SK-N-SH (cell line): Measurements from ENCODE around the gene SMOC1. TPM values are rescaled to one million over a fixed set of nuclear protein-coding genes. Genes with fewer than 3 reads are reported as not detected.

Source experiments
- CTCF ChIA-PET: fragments of 300-600, 350-600 bp; formaldehyde crosslinking; extraction: SDS; loops from one replicate; lab custom pipeline; 2021; lab: Yijun Ruan, JAX
- POLR2A ChIA-PET: fragments of 350-600 bp; sonication (Branson Sonifier 250); formaldehyde crosslinking; extraction: SDS; loops from one replicate; lab custom pipeline; 2020; ENCODE audit warnings: antibody characterized with exemption, inconsistent platforms; lab: Yijun Ruan, JAX
- DNase-seq: peaks from one replicate; pipeline ENCODE4 v3.0.0; 2012
- H2AFZ ChIP-seq: fragments of 200-600 bp; sonication (generic); 2 replicates; pipeline ENCODE4 v1.8.1; 2016; ENCODE audit warnings: antibody characterized with exemption, mild to moderate bottlenecking, low read depth
- H3F3A ChIP-seq: fragments of 200-600 bp; sonication (generic); replicated peaks from 2 replicates; pipeline ENCODE3; 2016; ENCODE audit warnings: antibody characterized with exemption, mild to moderate bottlenecking; ENCODE audit not compliant: insufficient read depth
- H3K27ac ChIP-seq, 2 experiments: fragments of 200-500 bp in 1 of 2; fragments of 200-600 bp in 1 of 2; sonication (Bioruptor generic) in 1 of 2; sonication (generic), shearing (Covaris generic) in 1 of 2; 2 replicates each; pipeline versions ENCODE4 v1.5.1 to v1.6.1; 2014 to 2016; ENCODE audit warnings: low read depth in 2 of 2, inconsistent platforms in 1 of 2, low read length in 1 of 2, mild to moderate bottlenecking in 1 of 2, mixed read lengths in 1 of 2
- H3K27me3 ChIP-seq: fragments of 200-600 bp; sonication (generic), shearing (Covaris generic); 2 replicates; pipeline ENCODE4 v1.6.1; 2016; ENCODE audit warnings: mixed run types; ENCODE audit not compliant: insufficient read depth
- H3K36me3 ChIP-seq, 2 experiments: fragments of 200-500 bp in 1 of 2; fragments of 200-600 bp in 1 of 2; sonication (Bioruptor generic) in 1 of 2; sonication (generic) in 1 of 2; replicated peaks in 1 of 2; 2 replicates each; pipeline versions ENCODE3 to v1.5.1; 2014 to 2016; ENCODE audit warnings: low read length in 1 of 2, mild to moderate bottlenecking in 1 of 2; ENCODE audit not compliant: insufficient read depth in 2 of 2, control insufficient read depth in 1 of 2
- H3K4me1 ChIP-seq, 2 experiments: fragments of 200-500 bp in 1 of 2; fragments of 200-600 bp in 1 of 2; sonication (Bioruptor generic) in 1 of 2; sonication (generic), shearing (Covaris generic) in 1 of 2; 2 replicates each; pipeline versions ENCODE4 v1.5.1 to v1.6.1; 2014 to 2016; ENCODE audit warnings: low read depth in 1 of 2, low read length in 1 of 2, mixed run types in 1 of 2; ENCODE audit not compliant: insufficient read depth in 2 of 2, control insufficient read depth in 1 of 2
- H3K4me2 ChIP-seq: fragments of 200-600 bp; sonication (generic), shearing (Covaris generic); 2 replicates; pipeline ENCODE4 v1.6.1; 2017; ENCODE audit warnings: mixed run types
- H3K4me3 ChIP-seq, 2 experiments: fragments of 200-500 bp in 1 of 2; fragments of 200-600 bp in 1 of 2; sonication (Bioruptor generic) in 1 of 2; sonication (generic), shearing (Covaris generic) in 1 of 2; 2 replicates each; pipeline versions ENCODE4 v1.5.1 to v1.8.1; 2014 to 2016; ENCODE audit warnings: low read depth in 2 of 2, inconsistent platforms in 1 of 2, low read length in 1 of 2, mild to moderate bottlenecking in 1 of 2, mixed read lengths in 1 of 2, moderate library complexity in 1 of 2
- H3K79me2 ChIP-seq: fragments of 200-600 bp; sonication (generic); 2 replicates; pipeline ENCODE4 v1.8.1; 2017; ENCODE audit warnings: mild to moderate bottlenecking; ENCODE audit not compliant: insufficient read depth
- H3K9ac ChIP-seq: fragments of 200-600 bp; sonication (generic); 2 replicates; pipeline ENCODE4 v1.6.1; 2017; ENCODE audit warnings: mixed run types
- H3K9me2 ChIP-seq: fragments of 200-600 bp; sonication (generic); 2 replicates; pipeline ENCODE4 v1.6.1; 2017; ENCODE audit warnings: mixed run types
- H3K9me3 ChIP-seq: fragments of 200-600 bp; sonication (generic); 2 replicates; pipeline ENCODE4 v1.6.1; 2017; ENCODE audit warnings: mixed run types, mild to moderate bottlenecking, moderate library complexity
- H4K20me1 ChIP-seq: fragments of 200-600 bp; sonication (generic); 2 replicates; pipeline ENCODE4 v1.6.1; 2017; ENCODE audit warnings: mild to moderate bottlenecking, mixed run types; ENCODE audit not compliant: insufficient read depth
- CTCF ChIP-seq: fragments of 200-600 bp; sonication (generic); IDR thresholded peaks from 2 replicates; pipeline ENCODE4 v1.6.1; 2017; ENCODE audit warnings: antibody characterized with exemption, mild to moderate bottlenecking, moderate library complexity
- EP300 ChIP-seq, 2 experiments: IDR thresholded peaks; 2 replicates each; pipeline versions ENCODE4 v1.4.0 to v1.6.1; 2012; ENCODE audit warnings: borderline replicate concordance in 1 of 2, low read depth in 1 of 2, low read length in 1 of 2
- FOXM1 ChIP-seq: IDR thresholded peaks from 2 replicates; pipeline ENCODE4 v1.4.0; 2012; ENCODE audit warnings: low read depth, mild to moderate bottlenecking
- GATA2 ChIP-seq: sonication (generic); formaldehyde crosslinking; IDR thresholded peaks from 2 replicates; pipeline ENCODE4 v1.5.0; 2020; ENCODE audit warnings: mild to moderate bottlenecking, missing genetic modification reagents
- JUND ChIP-seq: IDR thresholded peaks from 2 replicates; pipeline ENCODE4 v1.4.0; 2012
- MAX ChIP-seq: IDR thresholded peaks from 2 replicates; pipeline ENCODE4 v1.4.0; 2012; ENCODE audit warnings: low read depth
- PBX3 ChIP-seq: IDR thresholded peaks from 2 replicates; pipeline ENCODE4; 2012
- POLR2AphosphoS5 ChIP-seq: IDR thresholded peaks from 2 replicates; pipeline ENCODE4 v1.6.1; 2012; ENCODE audit warnings: low read depth, low read length
- RXRA ChIP-seq: IDR thresholded peaks from 2 replicates; pipeline ENCODE4 v1.4.0; 2012; ENCODE audit warnings: low read depth, mild to moderate bottlenecking, borderline replicate concordance
- SIN3A ChIP-seq: IDR thresholded peaks from 2 replicates; pipeline ENCODE4 v1.6.1; 2012; ENCODE audit warnings: low read depth, mild to moderate bottlenecking, low read length, moderate library complexity, borderline replicate concordance
- SMC3 ChIP-seq: IDR thresholded peaks from 2 replicates; pipeline ENCODE4 v1.6.1; 2012; ENCODE audit warnings: low read depth, low read length, improper control_type of control experiment
- TCF12 ChIP-seq: IDR thresholded peaks from 2 replicates; pipeline ENCODE4 v1.4.0; 2012
- USF2 ChIP-seq: fragments of 150-350 bp; IDR thresholded peaks from 2 replicates; pipeline ENCODE4 v1.6.1; 2017; ENCODE audit warnings: antibody characterized with exemption, low read length, low read depth, borderline replicate concordance
- YY1 ChIP-seq: IDR thresholded peaks from 2 replicates; pipeline ENCODE4 v1.4.0; 2012; ENCODE audit warnings: low read depth, mild to moderate bottlenecking
- WGBS: methylation state at CpG from one replicate; pipeline ENCODE4 v1.1.6; 2017; ENCODE audit warnings: low lambda C conversion rate; 5-methylcytosine and 5-hydroxymethylcytosine counted together
- polyA plus RNA-seq, 3 experiments: library from polyadenylated mRNA; depleted of rRNA; stranded (reverse); fragments of >200 nt; gene quantifications; 2 replicates each; pipeline ENCODE4 v1.2.3, GENCODE V29; 2012
- TF ChIP-seq, protein P1 (sequence below): IDR thresholded peaks from 2 replicates; pipeline ENCODE4 v1.6.1; 2012; ENCODE audit warnings: mild to moderate bottlenecking, low read depth, low read length, moderate library complexity
- TF ChIP-seq, protein P2 (sequence below): fragments of 150-350 bp; IDR thresholded peaks from 2 replicates; pipeline ENCODE4 v1.6.1; 2016; ENCODE audit warnings: mild to moderate bottlenecking, low read depth, low read length
- TF ChIP-seq, protein P3 (sequence below): IDR thresholded peaks from 2 replicates; pipeline ENCODE4 v1.4.0; 2012; ENCODE audit warnings: low read depth, borderline replicate concordance

The SMOC1 gene
- polyA plus RNA-seq, 1 of the 3 experiments (the other 2 are of a cell fraction) = not detected

GRCh38 chr14:69904246-69904645 lies 25.0 kb downstream of the SMOC1 start:
- no peak for DNase-seq
- no peaks in the 10 kb centered on the region for H4K20me1 ChIP-seq
- no peaks in the 10 kb centered on the region for H3K79me2 ChIP-seq
- no peak overlapping the region for H2AFZ ChIP-seq
- H3K4me3 ChIP-seq = no peak overlapping the region
- H3K4me2 ChIP-seq = no peak overlapping the region
- H3F3A ChIP-seq = no peaks in the 10 kb centered on the region
- WGBS = 20% methylated on average over 1 of the region's 1 CpG
- no peak overlapping the region for H3K27ac ChIP-seq
- H3K27me3 ChIP-seq = no peaks in the 10 kb centered on the region
- TF ChIP-seq EP300 (IDR thresholded peaks at IDR 0.05; ENCODE audit: borderline replicate concordance in 1 of 2, low read depth in 1 of 2, low read length in 1 of 2) (no peak), MAX (no peak), YY1 (no peak), SMC3 (no peak), JUND (no peak), POLR2AphosphoS5 (no peak), FOXM1 (no peak), PBX3 (no peak), TCF12 (no peak), CTCF (no peak), GATA2 (CRISPR knock-in tag) (no peak), RXRA (no peak), SIN3A (no peak), USF2 (no peak)
- TF ChIP-seq, protein P1, sequence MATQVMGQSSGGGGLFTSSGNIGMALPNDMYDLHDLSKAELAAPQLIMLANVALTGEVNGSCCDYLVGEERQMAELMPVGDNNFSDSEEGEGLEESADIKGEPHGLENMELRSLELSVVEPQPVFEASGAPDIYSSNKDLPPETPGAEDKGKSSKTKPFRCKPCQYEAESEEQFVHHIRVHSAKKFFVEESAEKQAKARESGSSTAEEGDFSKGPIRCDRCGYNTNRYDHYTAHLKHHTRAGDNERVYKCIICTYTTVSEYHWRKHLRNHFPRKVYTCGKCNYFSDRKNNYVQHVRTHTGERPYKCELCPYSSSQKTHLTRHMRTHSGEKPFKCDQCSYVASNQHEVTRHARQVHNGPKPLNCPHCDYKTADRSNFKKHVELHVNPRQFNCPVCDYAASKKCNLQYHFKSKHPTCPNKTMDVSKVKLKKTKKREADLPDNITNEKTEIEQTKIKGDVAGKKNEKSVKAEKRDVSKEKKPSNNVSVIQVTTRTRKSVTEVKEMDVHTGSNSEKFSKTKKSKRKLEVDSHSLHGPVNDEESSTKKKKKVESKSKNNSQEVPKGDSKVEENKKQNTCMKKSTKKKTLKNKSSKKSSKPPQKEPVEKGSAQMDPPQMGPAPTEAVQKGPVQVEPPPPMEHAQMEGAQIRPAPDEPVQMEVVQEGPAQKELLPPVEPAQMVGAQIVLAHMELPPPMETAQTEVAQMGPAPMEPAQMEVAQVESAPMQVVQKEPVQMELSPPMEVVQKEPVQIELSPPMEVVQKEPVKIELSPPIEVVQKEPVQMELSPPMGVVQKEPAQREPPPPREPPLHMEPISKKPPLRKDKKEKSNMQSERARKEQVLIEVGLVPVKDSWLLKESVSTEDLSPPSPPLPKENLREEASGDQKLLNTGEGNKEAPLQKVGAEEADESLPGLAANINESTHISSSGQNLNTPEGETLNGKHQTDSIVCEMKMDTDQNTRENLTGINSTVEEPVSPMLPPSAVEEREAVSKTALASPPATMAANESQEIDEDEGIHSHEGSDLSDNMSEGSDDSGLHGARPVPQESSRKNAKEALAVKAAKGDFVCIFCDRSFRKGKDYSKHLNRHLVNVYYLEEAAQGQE = no peak
- TF ChIP-seq, protein P2, sequence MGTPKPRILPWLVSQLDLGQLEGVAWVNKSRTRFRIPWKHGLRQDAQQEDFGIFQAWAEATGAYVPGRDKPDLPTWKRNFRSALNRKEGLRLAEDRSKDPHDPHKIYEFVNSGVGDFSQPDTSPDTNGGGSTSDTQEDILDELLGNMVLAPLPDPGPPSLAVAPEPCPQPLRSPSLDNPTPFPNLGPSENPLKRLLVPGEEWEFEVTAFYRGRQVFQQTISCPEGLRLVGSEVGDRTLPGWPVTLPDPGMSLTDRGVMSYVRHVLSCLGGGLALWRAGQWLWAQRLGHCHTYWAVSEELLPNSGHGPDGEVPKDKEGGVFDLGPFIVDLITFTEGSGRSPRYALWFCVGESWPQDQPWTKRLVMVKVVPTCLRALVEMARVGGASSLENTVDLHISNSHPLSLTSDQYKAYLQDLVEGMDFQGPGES = no peak
- TF ChIP-seq, protein P3, sequence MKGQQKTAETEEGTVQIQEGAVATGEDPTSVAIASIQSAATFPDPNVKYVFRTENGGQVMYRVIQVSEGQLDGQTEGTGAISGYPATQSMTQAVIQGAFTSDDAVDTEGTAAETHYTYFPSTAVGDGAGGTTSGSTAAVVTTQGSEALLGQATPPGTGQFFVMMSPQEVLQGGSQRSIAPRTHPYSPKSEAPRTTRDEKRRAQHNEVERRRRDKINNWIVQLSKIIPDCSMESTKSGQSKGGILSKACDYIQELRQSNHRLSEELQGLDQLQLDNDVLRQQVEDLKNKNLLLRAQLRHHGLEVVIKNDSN = no peak
- no peaks in the 10 kb centered on the region for H3K9me3 ChIP-seq
- no peak overlapping the region for H3K9ac ChIP-seq
- no peaks in the 10 kb centered on the region for H3K36me3 ChIP-seq
- ChIA-PET POLR2A (no interaction called here), CTCF (interaction anchor here (1.0 kb wide), 1 partner anchor 124 kb away, joined by 3 read pairs; no protein-coding TSS in a partner anchor)
- no peaks in the 10 kb centered on the region for H3K9me2 ChIP-seq
- H3K4me1 ChIP-seq = no peaks in the 10 kb centered on the region
